Nephron progenitor cell (in vitro differentiated cells): ENCODE data around the gene RAD52.

Experiments
- DNase-seq: peaks from one replicate; pipeline ENCODE4 v3.0.0; 2021
- H3K27ac Mint-ChIP-seq: 2 replicates; pipeline ENCODE4 v1.8.0; 2021; ENCODE audit warnings: mild to moderate bottlenecking, moderate library complexity, mixed read lengths
- H3K27me3 Mint-ChIP-seq: 2 replicates; pipeline ENCODE4 v1.8.0; 2021; ENCODE audit warnings: mild to moderate bottlenecking, low read depth, mixed read lengths; ENCODE audit not compliant: poor library complexity
- H3K36me3 Mint-ChIP-seq: 2 replicates; pipeline ENCODE4 v1.8.0; 2021; ENCODE audit warnings: low read depth, mixed read lengths
- H3K4me1 Mint-ChIP-seq: 2 replicates; pipeline ENCODE4 v1.8.0; 2021; ENCODE audit warnings: mixed read lengths
- H3K4me3 Mint-ChIP-seq: 2 replicates; pipeline ENCODE4 v1.8.0; 2021; ENCODE audit warnings: mild to moderate bottlenecking, moderate library complexity, mixed read lengths
- H3K9me3 Mint-ChIP-seq: 2 replicates; pipeline ENCODE4 v1.8.0; 2021; ENCODE audit warnings: mild to moderate bottlenecking, moderate library complexity, mixed read lengths
- TF ChIP-seq, protein P1 (sequence below): fragments of 200-600 bp; sonication (generic); IDR thresholded peaks from 2 replicates; pipeline ENCODE4 v1.5.0; 2021; ENCODE audit warnings: antibody characterized with exemption

The RAD52 gene

GRCh38 chr12:991350-992333 is 42.1 kb upstream of the RAD52 start:
- TF ChIP-seq, protein P1, sequence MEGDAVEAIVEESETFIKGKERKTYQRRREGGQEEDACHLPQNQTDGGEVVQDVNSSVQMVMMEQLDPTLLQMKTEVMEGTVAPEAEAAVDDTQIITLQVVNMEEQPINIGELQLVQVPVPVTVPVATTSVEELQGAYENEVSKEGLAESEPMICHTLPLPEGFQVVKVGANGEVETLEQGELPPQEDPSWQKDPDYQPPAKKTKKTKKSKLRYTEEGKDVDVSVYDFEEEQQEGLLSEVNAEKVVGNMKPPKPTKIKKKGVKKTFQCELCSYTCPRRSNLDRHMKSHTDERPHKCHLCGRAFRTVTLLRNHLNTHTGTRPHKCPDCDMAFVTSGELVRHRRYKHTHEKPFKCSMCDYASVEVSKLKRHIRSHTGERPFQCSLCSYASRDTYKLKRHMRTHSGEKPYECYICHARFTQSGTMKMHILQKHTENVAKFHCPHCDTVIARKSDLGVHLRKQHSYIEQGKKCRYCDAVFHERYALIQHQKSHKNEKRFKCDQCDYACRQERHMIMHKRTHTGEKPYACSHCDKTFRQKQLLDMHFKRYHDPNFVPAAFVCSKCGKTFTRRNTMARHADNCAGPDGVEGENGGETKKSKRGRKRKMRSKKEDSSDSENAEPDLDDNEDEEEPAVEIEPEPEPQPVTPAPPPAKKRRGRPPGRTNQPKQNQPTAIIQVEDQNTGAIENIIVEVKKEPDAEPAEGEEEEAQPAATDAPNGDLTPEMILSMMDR, result no peak
- peak overlapping the region; percentile 97 for H3K4me3 Mint-ChIP-seq
- no peaks in the 10 kb centered on the region for H3K27me3 Mint-ChIP-seq

GRCh38 chr12:990661-991349 is 41.3 kb upstream of the RAD52 start, which contains the start of gene ERC1:
Gene ERC1 (plus strand): TSS chr12:991223. CDS start chr12:1027904, 36,681 bp downstream.
- Mint-ChIP-seq H3K9me3 (no peaks in the 10 kb centered on the region), H3K27me3 (no peaks in the 10 kb centered on the region), H3K4me3 (peak within 1 kb of the TSS; percentile 97), H3K27ac (peak within 1 kb of the TSS; percentile 99), H3K36me3 (peaks cover 16% of the 10 kb centered on the region), H3K4me1 (peaks cover 43% of the 10 kb centered on the region)
- TF ChIP-seq, protein P1, result no peak
- DNase-seq, result peak; percentile 91

More at GRCh38 chr12:991350-992333, 42.1 kb upstream of the RAD52 start:
- no peaks in the 10 kb centered on the region for H3K9me3 Mint-ChIP-seq
- H3K27ac Mint-ChIP-seq, result peak overlapping the region; percentile 33
- peaks cover 12% of the 10 kb centered on the region for H3K36me3 Mint-ChIP-seq
- peaks cover 45% of the 10 kb centered on the region for H3K4me1 Mint-ChIP-seq
- DNase-seq, result no peak

- Mint-ChIP-seq H3K4me3 (peak overlapping the region; percentile 89), H3K9me3 (no peaks in the 10 kb centered on the region), H3K27me3 (no peaks in the 10 kb centered on the region), H3K27ac (peak overlapping the region; percentile 99), H3K36me3 (peaks cover 16% of the 10 kb centered on the region), H3K4me1 (peaks cover 37% of the 10 kb centered on the region)
- TF ChIP-seq, protein P1, result no peak
- DNase-seq, result peak; percentile 59
Observed at GRCh38 chr12:989751-990660, 40.5 kb upstream of the RAD52 start.

GRCh38 chr12:989051-989450 is 39.6 kb upstream of the RAD52 start:
- Mint-ChIP-seq H3K27ac (peak overlapping the region; percentile 68), H3K4me1 (peaks cover 37% of the 10 kb centered on the region), H3K36me3 (peaks cover 18% of the 10 kb centered on the region), H3K9me3 (no peaks in the 10 kb centered on the region), H3K27me3 (no peaks in the 10 kb centered on the region), H3K4me3 (peak overlapping the region; percentile 89)
- no peak for DNase-seq
- TF ChIP-seq, protein P1, result no peak

DNA sequence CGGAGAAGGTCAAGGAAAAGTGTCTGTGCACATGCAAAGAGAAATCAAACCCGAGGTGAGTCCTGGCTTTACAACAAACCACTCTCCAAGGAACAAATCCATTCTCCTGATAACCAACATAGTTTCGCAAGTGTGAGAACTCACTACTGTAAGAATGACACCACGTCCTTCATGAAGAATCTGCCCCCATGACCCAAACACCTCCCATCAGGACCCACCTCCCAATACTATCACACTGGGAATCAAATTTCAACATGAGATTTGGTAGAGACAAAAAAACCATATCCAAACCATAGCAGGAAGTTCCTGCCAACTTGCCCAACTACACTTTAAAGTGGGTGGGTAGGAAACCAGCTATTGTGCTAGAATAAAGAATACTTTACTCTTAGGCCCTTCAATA is 39.2 kb upstream of the RAD52 start:
- Mint-ChIP-seq H3K9me3 (no peaks in the 10 kb centered on the region), H3K36me3 (peaks cover 22% of the 10 kb centered on the region), H3K27me3 (no peaks in the 10 kb centered on the region), H3K4me3 (peak overlapping the region; percentile 89), H3K27ac (no peak overlapping the region), H3K4me1 (peaks cover 37% of the 10 kb centered on the region)
- TF ChIP-seq, protein P1, result no peak
- DNase-seq, result no peak
